Measurements from ENCODE around the gene NFIB.

NFIB gene

DNA sequence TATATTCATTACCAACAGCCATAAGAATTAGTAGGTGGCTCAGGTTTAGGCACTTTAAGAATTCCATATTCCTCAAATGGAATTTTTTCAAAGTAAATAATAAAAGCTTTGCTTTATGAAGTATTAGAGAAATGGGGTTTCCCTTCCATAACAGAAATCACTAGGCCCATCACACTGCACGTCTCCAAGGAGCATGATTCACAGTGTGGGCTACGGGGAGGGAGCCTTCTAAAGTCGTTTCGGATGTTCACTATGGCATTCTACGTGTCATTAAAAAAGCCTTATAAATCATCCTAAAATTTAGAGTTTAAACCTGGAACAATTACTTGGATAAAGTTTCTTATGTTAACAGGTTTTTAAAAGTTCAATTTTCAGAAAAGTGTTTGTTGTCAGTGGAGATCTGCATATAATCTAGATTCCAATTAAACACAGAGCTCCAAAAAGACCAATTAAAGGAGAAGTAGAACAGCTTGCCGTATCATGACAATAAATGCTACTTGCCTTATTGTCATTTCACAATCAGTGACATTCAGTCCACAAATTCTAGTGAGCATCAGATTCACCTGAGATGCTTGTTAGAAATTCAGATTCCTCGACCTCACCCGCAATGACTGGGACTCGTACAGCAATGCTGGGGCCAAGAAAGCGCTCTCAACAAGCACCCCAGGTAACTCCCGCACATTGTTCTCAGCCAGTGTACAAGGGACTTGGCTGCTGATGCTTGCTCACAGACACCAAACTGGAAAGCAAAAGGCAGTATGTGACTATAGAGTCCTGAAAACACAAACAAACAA is 115.7 kb downstream of the NFIB start:
- TF ChIP-seq, protein P1, sequence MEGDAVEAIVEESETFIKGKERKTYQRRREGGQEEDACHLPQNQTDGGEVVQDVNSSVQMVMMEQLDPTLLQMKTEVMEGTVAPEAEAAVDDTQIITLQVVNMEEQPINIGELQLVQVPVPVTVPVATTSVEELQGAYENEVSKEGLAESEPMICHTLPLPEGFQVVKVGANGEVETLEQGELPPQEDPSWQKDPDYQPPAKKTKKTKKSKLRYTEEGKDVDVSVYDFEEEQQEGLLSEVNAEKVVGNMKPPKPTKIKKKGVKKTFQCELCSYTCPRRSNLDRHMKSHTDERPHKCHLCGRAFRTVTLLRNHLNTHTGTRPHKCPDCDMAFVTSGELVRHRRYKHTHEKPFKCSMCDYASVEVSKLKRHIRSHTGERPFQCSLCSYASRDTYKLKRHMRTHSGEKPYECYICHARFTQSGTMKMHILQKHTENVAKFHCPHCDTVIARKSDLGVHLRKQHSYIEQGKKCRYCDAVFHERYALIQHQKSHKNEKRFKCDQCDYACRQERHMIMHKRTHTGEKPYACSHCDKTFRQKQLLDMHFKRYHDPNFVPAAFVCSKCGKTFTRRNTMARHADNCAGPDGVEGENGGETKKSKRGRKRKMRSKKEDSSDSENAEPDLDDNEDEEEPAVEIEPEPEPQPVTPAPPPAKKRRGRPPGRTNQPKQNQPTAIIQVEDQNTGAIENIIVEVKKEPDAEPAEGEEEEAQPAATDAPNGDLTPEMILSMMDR (IDR thresholded peaks at IDR 0.05; ENCODE audit: borderline replicate concordance, insufficient read depth, low read depth, low read length), result no peak
- H3K4me3 ChIP-seq (ENCODE audit: low read depth, low read length), result no peak overlapping the region

DNA sequence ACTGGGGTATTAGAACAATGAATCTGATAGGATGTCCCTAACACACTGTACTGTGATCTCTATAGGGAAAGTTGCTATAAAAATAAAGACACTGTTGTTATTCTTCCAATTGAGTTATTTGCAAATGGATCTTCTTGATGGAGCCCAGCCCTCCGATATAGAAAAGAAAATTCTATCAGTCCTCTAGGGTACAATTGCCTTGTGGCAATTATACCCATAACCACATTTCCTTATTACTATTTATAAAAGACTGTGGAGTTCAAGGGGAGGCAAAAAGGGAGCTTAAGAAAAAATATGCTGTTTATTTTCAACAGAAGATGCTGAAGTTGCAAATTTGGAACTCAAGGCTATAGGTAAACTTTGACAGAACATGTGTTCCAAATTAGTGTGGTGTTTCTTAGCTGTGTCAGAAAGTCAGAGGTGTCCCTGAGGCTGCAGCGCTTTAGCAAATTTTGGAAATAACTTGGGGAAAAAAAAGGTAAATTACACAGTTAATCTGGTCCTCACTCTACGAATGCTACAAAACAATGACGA is 116.5 kb downstream of the NFIB start:
- TF ChIP-seq, protein P1 (IDR thresholded peaks at IDR 0.05; ENCODE audit: borderline replicate concordance, insufficient read depth, low read depth, low read length), result no peak
- no peak overlapping the region for H3K4me3 ChIP-seq (ENCODE audit: low read depth, low read length)

DNA sequence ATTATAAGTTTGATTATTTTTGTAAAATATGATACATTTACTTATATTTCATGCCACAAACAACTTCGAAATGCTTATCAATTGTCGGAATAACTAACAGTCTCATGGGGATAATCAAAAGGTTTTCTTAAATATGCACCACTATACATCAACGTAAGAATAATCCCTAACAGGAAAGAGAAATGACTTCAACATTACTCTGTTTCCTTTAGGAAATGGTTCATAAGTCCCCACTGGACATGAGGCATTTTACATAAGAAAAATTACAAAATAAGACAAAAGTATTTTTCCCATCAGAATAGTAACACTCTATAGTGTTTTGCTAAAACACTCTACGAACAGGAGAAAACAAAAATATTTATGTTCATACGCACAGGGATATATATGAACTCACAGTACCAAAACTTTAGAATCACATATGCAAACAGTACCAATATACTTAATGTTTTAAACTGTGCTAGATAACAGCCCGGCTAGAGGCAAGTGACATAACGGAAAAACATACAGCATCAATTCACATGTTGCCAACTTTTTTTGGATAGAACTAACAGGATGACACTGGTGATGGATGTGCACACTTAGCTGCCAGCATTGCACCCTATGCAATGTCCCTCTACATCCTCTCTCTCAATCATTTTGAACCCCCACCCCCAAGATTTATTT is 120.5 kb downstream of the NFIB start:
- TF ChIP-seq, protein P1 (IDR thresholded peaks at IDR 0.05; ENCODE audit: borderline replicate concordance, insufficient read depth, low read depth, low read length), result no peak
- H3K4me3 ChIP-seq (ENCODE audit: low read depth, low read length), result no peak overlapping the region

DNA sequence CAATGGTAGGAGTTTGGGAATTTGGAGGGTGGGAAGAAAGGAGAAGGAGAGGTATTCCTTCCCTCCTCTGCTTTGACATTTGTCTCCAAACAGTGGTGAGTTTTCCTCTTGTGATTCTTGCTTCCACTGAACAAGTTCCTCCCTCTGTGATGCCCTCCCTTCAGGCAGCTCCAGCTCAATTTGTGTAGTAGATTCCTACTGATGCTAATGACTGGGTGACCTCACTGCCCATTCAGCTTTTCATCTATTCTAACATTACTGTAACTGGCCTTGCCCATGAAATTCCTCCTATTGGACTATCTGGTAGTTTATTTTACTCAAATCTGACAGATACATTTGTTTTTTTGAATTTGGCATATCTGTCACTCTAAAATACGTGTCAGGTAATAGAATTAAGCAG is 121.4 kb downstream of the NFIB start:
- TF ChIP-seq, protein P1 (IDR thresholded peaks at IDR 0.05; ENCODE audit: borderline replicate concordance, insufficient read depth, low read depth, low read length), result no peak
- H3K4me3 ChIP-seq (ENCODE audit: low read depth, low read length), result no peak overlapping the region

DNA sequence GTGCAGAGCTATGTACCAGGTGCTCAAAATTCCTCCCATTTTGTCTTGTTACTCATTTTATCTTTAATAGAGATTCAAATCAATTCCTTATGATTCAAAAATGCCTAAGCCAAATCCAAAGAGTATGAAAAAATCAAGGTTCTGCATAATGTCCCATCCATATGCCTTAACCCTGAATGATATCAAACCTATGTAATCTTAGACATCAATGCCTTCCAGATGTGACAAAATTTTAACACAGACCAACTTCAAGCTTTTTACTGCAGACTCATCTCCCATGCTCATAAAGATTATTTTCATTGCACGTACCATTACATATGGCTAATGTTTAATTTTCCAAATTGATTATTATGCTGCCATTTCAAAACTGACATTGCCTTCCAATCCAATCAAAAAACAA is 122.4 kb downstream of the NFIB start:
- no peak overlapping the region for H3K4me3 ChIP-seq (ENCODE audit: low read depth, low read length)
- TF ChIP-seq, protein P1 (IDR thresholded peaks at IDR 0.05; ENCODE audit: borderline replicate concordance, insufficient read depth, low read depth, low read length), result no peak

DNA sequence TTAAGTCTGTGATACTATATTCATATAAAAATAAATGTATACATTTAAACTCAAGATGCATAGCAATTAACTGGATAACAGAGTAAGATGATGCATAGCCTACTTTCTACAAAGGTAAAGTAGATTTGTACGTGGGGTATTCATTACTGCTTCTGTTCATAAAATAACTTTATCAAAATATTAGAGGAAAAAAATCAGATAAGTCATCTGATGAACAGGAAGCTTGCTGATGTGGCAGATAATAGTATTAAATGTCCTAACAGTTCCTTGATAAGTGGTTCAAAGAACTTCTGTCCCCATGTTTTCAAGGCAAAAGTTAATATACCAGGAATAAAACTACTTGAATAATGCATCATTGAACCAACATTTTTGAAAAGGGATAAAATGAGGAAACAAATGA is 123.7 kb downstream of the NFIB start:
- TF ChIP-seq, protein P1 (IDR thresholded peaks at IDR 0.05; ENCODE audit: borderline replicate concordance, insufficient read depth, low read depth, low read length), result no peak
- H3K4me3 ChIP-seq (ENCODE audit: low read depth, low read length), result no peak overlapping the region
